Mononuclear cell (primary cell): Measurements from ENCODE around the gene PTCHD4. TPM values are rescaled to one million over a fixed set of nuclear protein-coding genes. Genes with fewer than 3 reads are reported as not detected.
"Not testable (repeated sequence)": the region's sequence is repeated elsewhere in the genome, so short reads cannot be mapped to it uniquely, and the experiment has no call there.

Source experiments
- H3K27me3 ChIP-seq: 2 replicates; pipeline ENCODE4 v1.6.0; 2011; ENCODE audit warnings: low read length, control low read depth; ENCODE audit not compliant: insufficient read depth
- H3K4me1 ChIP-seq: 2 replicates; pipeline ENCODE4 v1.5.1; 2011; ENCODE audit warnings: mild to moderate bottlenecking, low read length, control low read depth; ENCODE audit not compliant: insufficient read depth
- H3K4me3 ChIP-seq: 2 replicates; pipeline ENCODE4 v1.5.1; 2011; ENCODE audit warnings: mild to moderate bottlenecking, low read length, moderate library complexity
- H3K9me3 ChIP-seq: 2 replicates; pipeline ENCODE4 v1.5.1; 2011; ENCODE audit warnings: low read depth, mild to moderate bottlenecking, control low read depth, low read length
- total RNA-seq: library from RNA; depleted of rRNA; stranded (reverse); fragments of >200 nt; gene quantifications from one replicate; pipeline ENCODE4 v1.2.3, GENCODE V29; 2012

The PTCHD4 gene
- total RNA-seq, 1 donor = 0.10 TPM

GRCh38 chr6:48111575-48111974 is 578 bp upstream of the PTCHD4 start:
- Histone ChIP-seq H3K27me3 (no peaks in the 10 kb centered on the region), H3K4me1 (no peaks in the 10 kb centered on the region), H3K9me3 (no peaks in the 10 kb centered on the region), H3K4me3 (no peak overlapping the region)

- no peaks in the 10 kb centered on the region for H3K9me3 ChIP-seq
- no peaks in the 10 kb centered on the region for H3K27me3 ChIP-seq
- no peaks in the 10 kb centered on the region for H3K4me1 ChIP-seq
- no peak overlapping the region for H3K4me3 ChIP-seq
Observed at GRCh38 chr6:48110436-48111142, 408 bp downstream of the PTCHD4 start.

DNA sequence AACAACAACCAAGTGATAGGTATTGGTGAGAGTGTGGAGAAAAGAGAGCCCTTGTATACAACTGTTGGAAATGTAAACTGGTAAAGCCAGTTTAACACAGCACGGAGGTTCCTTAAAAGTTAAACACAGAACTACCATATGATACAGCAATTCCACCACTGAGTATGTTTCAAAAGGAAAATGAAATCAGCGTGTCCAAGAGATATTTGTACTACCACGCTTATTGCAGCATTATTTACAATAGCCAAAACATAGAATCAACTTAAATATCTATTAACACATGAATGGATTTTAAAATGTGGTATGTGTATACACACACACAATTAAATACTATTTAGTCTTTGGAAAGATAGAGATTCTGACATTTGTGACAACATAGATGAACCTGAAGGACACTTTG is 1.1 kb downstream of the PTCHD4 start:
- H3K27me3 ChIP-seq = no peaks in the 10 kb centered on the region
- no peaks in the 10 kb centered on the region for H3K9me3 ChIP-seq
- H3K4me1 ChIP-seq = no peaks in the 10 kb centered on the region
- H3K4me3 ChIP-seq = no peak overlapping the region

GRCh38 chr6:48102476-48103195 is 8.4 kb downstream of the PTCHD4 start:
- not testable (repeated sequence) for H3K9me3 ChIP-seq, H3K4me1 ChIP-seq, H3K4me3 ChIP-seq, H3K27me3 ChIP-seq

- Histone ChIP-seq H3K4me1 (no peaks in the 10 kb centered on the region), H3K27me3 (no peaks in the 10 kb centered on the region), H3K9me3 (no peaks in the 10 kb centered on the region), H3K4me3 (no peak overlapping the region)
Observed at GRCh38 chr6:48101290-48101689, 9.7 kb downstream of the PTCHD4 start.

DNA sequence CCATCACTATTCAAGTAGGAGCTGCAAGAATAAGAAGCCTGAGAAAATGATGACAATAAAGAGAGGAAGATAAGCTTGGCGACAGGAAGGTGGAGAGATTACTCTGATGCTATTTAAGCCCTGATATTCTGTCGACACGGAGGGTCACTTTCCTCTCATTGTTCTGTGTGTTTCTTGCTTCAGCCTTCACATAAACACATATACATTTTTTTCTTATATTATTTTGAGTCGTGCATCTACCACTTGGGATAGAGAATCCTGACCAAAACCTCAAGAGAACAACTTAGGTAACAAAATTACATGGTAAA is 10.5 kb downstream of the PTCHD4 start:
- Histone ChIP-seq H3K9me3 (no peaks in the 10 kb centered on the region), H3K27me3 (no peaks in the 10 kb centered on the region), H3K4me3 (no peak overlapping the region), H3K4me1 (no peaks in the 10 kb centered on the region)

- no peaks in the 10 kb centered on the region for H3K9me3 ChIP-seq
- H3K4me1 ChIP-seq = no peaks in the 10 kb centered on the region
- H3K27me3 ChIP-seq = no peaks in the 10 kb centered on the region
- no peak overlapping the region for H3K4me3 ChIP-seq
Observed at GRCh38 chr6:48099713-48100587, 11.0 kb downstream of the PTCHD4 start.

GRCh38 chr6:48098923-48099322 is 12.1 kb downstream of the PTCHD4 start:
- Histone ChIP-seq H3K27me3 (no peaks in the 10 kb centered on the region), H3K9me3 (no peaks in the 10 kb centered on the region), H3K4me3 (no peak overlapping the region), H3K4me1 (no peaks in the 10 kb centered on the region)

DNA sequence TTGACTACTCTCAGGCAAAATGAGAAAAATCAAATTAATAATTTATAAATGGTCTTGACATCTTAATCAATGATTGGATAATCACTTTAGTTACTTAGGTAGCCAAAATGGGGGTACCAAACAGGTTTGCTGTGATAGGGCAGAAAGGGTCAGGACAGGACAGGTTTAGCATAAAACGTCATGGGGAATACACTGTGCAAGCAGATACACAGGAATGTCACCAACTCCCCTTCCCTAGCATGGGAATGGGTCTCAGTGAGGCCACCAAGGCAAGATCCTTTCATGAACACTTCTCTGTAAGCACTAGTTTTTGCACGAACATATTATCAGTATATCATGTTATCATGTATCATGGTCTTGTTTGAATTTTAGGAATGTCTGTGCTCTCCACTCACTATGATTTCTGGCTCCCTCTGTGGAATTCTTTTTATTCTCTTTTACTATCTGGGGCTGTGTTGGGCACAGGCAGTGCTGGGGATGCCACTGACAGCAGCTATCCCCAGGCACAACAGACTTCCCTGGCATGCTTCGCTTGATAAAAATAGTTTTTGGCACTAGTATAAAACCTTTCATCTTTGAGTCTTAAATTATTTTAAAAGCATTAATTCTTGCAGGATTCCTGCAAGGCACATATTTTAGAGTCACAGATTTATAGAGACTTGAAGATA is 18.3 kb downstream of the PTCHD4 start:
- no peaks in the 10 kb centered on the region for H3K27me3 ChIP-seq

DNA sequence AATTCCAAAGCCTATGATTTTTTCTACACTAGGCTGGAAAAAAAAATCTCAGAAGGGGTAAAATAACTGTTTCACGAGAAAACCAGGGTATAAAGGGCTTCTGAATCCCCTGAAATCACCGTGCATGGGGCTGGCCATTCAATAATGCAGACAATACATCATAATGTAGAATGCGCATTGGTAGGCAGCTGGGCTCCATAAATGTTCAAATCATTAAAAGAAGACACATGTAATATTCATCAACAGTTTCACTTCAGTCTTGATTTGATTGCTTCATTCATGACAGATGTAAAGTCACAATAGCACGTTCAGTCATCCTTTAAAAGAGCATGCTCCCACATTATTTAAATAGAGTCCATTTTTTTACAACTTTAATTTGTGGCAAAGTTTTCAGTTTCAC is 20.5 kb downstream of the PTCHD4 start:
- no peak overlapping the region for H3K4me3 ChIP-seq

More for the DNA sequence above, 18.3 kb downstream of the PTCHD4 start:
- Histone ChIP-seq H3K9me3 (no peaks in the 10 kb centered on the region), H3K4me1 (no peaks in the 10 kb centered on the region), H3K4me3 (no peak overlapping the region)

GRCh38 chr6:48087448-48087847 is 23.5 kb downstream of the PTCHD4 start:
- Histone ChIP-seq H3K9me3 (no peaks in the 10 kb centered on the region), H3K4me3 (no peak overlapping the region), H3K4me1 (no peaks in the 10 kb centered on the region), H3K27me3 (no peaks in the 10 kb centered on the region)

More for the DNA sequence above, 20.5 kb downstream of the PTCHD4 start:
- H3K4me1 ChIP-seq = no peaks in the 10 kb centered on the region
- H3K9me3 ChIP-seq = no peaks in the 10 kb centered on the region
- no peaks in the 10 kb centered on the region for H3K27me3 ChIP-seq

GRCh38 chr6:48086187-48086586 is 24.8 kb downstream of the PTCHD4 start:
- H3K9me3 ChIP-seq = no peaks in the 10 kb centered on the region
- no peaks in the 10 kb centered on the region for H3K27me3 ChIP-seq
- no peaks in the 10 kb centered on the region for H3K4me1 ChIP-seq
- H3K4me3 ChIP-seq = no peak overlapping the region

DNA sequence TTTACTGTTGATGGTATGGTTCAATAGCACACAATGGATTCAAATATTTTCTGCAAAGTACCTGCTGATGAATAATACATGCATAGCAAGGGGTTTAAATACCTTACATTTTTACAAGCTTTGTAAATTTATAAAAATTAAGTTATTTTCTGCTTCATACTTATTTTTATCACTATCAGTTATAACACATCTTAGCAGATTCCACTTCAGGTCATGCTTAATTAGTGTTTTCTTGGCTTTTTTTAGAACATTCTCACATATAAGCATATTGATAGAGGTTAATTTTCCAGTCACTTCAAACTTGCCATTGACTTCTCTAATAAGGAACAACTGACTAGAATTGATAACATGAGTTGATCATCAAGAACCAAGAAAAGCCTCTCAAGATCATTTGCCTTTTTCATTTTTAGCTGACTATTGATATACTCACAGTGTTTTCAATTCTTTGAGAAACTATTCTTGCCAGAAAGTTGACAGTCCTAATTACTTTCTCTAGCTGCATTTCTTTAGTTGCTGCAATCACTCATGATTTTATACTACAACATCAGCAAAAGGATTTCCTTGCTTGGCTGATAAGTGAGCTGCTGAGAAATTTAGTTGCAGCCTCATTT is 25.8 kb downstream of the PTCHD4 start:
- no peaks in the 10 kb centered on the region for H3K27me3 ChIP-seq
- no peaks in the 10 kb centered on the region for H3K4me1 ChIP-seq
- H3K9me3 ChIP-seq = no peaks in the 10 kb centered on the region
- no peak overlapping the region for H3K4me3 ChIP-seq

- no peaks in the 10 kb centered on the region for H3K27me3 ChIP-seq
- no peaks in the 10 kb centered on the region for H3K4me1 ChIP-seq
- H3K4me3 ChIP-seq = no peak overlapping the region
- H3K9me3 ChIP-seq = no peaks in the 10 kb centered on the region
Observed at GRCh38 chr6:48084201-48084600, 26.8 kb downstream of the PTCHD4 start.
